ENCODE measurements around the gene MACROD2.

The MACROD2 gene

DNA sequence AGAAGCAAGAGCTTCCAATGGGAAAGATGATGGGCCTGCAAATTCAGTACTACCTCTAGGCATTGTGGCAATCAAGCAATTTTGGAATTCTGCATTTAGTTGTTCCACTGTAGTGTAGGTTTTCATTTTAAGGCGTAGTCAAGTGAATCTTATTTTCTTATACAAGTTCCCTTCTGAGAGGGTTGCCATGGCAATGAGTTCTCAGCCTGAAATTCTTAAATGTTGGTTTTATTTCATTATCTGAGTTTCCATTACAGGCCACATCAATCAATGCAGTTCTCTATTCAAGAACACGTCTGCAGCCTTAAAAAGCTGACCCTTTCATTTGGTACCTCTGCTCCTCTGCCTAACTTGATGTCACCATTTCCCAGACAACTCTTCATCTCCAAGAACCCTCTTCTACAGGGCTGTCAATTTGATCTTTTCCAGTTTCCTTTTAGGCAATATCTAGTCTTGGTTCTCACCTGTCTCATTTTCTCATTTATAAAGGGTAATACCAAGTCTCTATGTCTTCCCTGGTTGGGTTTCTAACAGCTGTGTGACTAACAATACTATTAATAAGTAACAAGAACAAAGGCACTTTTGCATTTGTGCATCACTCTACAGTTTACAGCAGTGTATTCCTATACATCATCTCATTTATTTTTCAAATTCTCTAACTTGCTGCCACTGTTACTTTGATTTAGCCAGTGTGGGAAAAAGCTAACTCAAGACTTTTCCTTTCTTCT lies 1240.3 kb downstream of the MACROD2 start:
- TF ChIP-seq, protein P1, sequence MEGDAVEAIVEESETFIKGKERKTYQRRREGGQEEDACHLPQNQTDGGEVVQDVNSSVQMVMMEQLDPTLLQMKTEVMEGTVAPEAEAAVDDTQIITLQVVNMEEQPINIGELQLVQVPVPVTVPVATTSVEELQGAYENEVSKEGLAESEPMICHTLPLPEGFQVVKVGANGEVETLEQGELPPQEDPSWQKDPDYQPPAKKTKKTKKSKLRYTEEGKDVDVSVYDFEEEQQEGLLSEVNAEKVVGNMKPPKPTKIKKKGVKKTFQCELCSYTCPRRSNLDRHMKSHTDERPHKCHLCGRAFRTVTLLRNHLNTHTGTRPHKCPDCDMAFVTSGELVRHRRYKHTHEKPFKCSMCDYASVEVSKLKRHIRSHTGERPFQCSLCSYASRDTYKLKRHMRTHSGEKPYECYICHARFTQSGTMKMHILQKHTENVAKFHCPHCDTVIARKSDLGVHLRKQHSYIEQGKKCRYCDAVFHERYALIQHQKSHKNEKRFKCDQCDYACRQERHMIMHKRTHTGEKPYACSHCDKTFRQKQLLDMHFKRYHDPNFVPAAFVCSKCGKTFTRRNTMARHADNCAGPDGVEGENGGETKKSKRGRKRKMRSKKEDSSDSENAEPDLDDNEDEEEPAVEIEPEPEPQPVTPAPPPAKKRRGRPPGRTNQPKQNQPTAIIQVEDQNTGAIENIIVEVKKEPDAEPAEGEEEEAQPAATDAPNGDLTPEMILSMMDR (IDR thresholded peaks at IDR 0.05; ENCODE audit: insufficient read depth, low read length, poor library complexity, severe bottlenecking), result no peak
- DNase-seq (ENCODE audit: extremely low read depth, insufficient read length), result no peak
- H3K36me3 ChIP-seq (ENCODE audit: control insufficient read depth, insufficient read depth, low read length), result no peaks in the 10 kb centered on the region
- H3K27me3 ChIP-seq (replicated peaks; ENCODE audit: control insufficient read depth, insufficient read depth, low read length), result no peaks in the 10 kb centered on the region
- H3K4me3 ChIP-seq (replicated peaks; ENCODE audit: low read depth, low read length), result no peak overlapping the region

- H3K27me3 ChIP-seq (replicated peaks; ENCODE audit: control insufficient read depth, insufficient read depth, low read length), result no peaks in the 10 kb centered on the region
- no peak overlapping the region for H3K4me3 ChIP-seq (replicated peaks; ENCODE audit: low read depth, low read length)
- peak; percentile 20 for DNase-seq (ENCODE audit: extremely low read depth, insufficient read length)
- no peaks in the 10 kb centered on the region for H3K36me3 ChIP-seq (ENCODE audit: control insufficient read depth, insufficient read depth, low read length)
- TF ChIP-seq, protein P1 (IDR thresholded peaks at IDR 0.05; ENCODE audit: insufficient read depth, low read length, poor library complexity, severe bottlenecking), result peak; percentile 76
These were observed 1241.5 kb downstream of the MACROD2 start for GRCh38 chr20:15236812-15237211.

DNA sequence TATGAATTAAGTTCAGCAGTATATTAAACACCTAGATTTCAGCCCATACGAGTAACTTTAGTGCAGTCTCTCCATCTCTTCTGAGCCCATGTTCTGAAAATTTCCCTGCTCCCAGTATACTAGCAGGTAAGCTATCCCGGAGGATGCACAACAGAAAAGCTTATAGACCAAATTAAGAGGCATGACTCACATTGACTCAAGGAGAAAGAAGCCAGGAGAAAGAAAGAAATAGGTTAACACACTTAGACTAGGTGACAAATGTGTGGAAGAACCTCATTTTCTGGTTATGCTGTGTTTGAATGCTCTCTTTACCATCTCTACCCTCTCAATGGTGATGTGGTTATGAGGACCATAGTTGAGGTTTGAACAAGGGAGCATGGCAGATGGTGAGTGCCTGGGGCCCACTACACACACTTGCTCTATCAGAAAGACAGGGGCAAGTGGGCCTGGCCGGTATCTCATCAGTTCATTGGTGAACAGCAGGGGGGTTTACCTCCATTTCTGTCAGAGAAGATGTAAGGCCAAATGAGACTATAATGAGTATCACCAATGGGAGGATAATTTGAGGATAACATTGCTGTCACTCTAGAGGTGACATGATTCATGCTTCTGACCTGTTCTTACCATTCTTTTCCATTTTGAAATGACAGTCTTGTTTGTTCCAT lies 1244.4 kb downstream of the MACROD2 start:
- H3K27me3 ChIP-seq (replicated peaks; ENCODE audit: control insufficient read depth, insufficient read depth, low read length), result no peaks in the 10 kb centered on the region
- no peak for DNase-seq (ENCODE audit: extremely low read depth, insufficient read length)
- TF ChIP-seq, protein P1 (IDR thresholded peaks at IDR 0.05; ENCODE audit: insufficient read depth, low read length, poor library complexity, severe bottlenecking), result no peak
- no peak overlapping the region for H3K4me3 ChIP-seq (replicated peaks; ENCODE audit: low read depth, low read length)
- no peaks in the 10 kb centered on the region for H3K36me3 ChIP-seq (ENCODE audit: control insufficient read depth, insufficient read depth, low read length)

DNA sequence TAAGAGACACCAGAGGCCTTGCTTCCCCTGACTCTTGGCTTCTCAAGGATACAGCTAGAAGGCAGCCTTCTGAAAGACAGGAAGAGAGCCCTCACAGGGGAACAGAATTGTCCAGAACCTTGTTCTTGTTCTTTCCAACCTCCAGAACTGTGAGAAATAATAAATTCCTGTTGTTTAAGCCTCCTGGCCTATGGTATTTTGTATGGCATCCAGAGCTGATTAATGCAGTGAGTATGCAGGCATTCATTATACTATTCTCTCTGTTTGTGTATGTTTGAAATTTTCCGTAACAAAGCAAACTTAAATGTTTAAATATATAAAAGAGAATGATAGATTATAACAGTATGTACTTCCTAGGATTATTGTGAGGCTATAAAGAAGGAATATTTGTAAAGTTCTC lies 1245.5 kb downstream of the MACROD2 start:
- no peaks in the 10 kb centered on the region for H3K27me3 ChIP-seq (replicated peaks; ENCODE audit: control insufficient read depth, insufficient read depth, low read length)
- no peaks in the 10 kb centered on the region for H3K36me3 ChIP-seq (ENCODE audit: control insufficient read depth, insufficient read depth, low read length)
- DNase-seq (ENCODE audit: extremely low read depth, insufficient read length), result no peak
- TF ChIP-seq, protein P1 (IDR thresholded peaks at IDR 0.05; ENCODE audit: insufficient read depth, low read length, poor library complexity, severe bottlenecking), result no peak
- no peak overlapping the region for H3K4me3 ChIP-seq (replicated peaks; ENCODE audit: low read depth, low read length)

- Histone ChIP-seq H3K36me3 (ENCODE audit: control insufficient read depth, insufficient read depth, low read length) (no peaks in the 10 kb centered on the region), H3K27me3 (replicated peaks; ENCODE audit: control insufficient read depth, insufficient read depth, low read length) (no peaks in the 10 kb centered on the region), H3K4me3 (replicated peaks; ENCODE audit: low read depth, low read length) (no peak overlapping the region)
- no peak for DNase-seq (ENCODE audit: extremely low read depth, insufficient read length)
- TF ChIP-seq, protein P1 (IDR thresholded peaks at IDR 0.05; ENCODE audit: insufficient read depth, low read length, poor library complexity, severe bottlenecking), result no peak
These were observed 1246.4 kb downstream of the MACROD2 start for GRCh38 chr20:15241681-15242080.

Measured in GM06990 (cell line).